A549 treated with dexamethasone at 1 μM for 4 hours (cell line): Measurements from ENCODE around the gene INPP5E. TPM values are rescaled to one million over a fixed set of nuclear protein-coding genes. Genes with fewer than 3 reads are reported as not detected.

Experiments used
- total RNA-seq: library from RNA; stranded (reverse); fragments of 200-300 nt; extraction: Qiagen RNA extraction; gene quantifications from 5 replicates; pipeline ENCODE4 v1.2.3, GENCODE V29; 2022

Gene INPP5E
- 11.2 to 21.3 TPM (median 18.1 TPM) in 5 replicates for total RNA-seq

GRCh38 chr9:136439481-136440408 is at the start of gene INPP5E:
Gene INPP5E, minus strand, starts transcription at chr9:136439845. Its CDS starts 426 bp downstream, at chr9:136439419.

DNA sequence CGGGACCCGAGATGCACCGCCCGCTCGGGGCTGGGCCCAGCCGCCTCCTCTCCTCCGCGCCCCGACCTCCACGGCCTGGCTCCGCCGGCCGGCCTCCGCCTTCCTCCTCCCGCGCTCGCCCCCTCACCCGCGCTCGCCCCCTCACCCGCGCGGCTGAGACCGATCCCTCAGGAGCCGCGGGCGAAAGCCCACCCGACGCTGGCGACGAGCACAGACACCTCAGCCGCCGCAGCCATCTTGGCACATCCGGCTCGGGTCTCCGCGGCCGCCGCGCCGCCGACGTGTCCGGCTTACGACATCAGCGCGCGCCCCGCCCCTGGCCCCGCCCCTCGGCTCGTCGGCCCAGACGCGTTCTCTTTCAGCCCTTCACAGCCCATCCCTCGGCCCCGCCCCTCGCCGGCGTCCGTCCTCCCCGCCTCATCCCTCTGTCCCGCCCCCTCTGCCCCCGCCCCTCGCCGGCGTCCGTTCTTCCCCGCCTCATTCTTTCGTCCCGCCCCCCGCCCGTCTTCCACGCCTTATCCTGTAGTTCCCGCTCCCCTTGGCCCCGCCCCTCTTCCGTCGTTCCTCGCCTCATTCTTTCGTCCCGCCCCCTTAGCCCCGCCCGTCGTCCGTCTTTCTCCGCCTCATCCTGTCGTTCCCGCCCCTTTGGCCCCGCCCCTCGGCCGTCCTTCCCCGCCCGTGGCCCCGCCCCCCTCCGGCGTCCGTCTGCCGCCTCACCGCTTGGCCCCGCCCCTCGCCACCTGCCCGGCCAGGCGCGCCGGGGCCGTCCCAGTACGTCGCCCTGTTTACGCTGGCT is 43.3 kb upstream of the INPP5E start, which contains the start of gene SEC16A:
TSS of gene SEC16A (minus strand) at position 248 of the 796 bp plus-strand sequence. CDS start 5,425 bp downstream, outside the sequence.

DNA sequence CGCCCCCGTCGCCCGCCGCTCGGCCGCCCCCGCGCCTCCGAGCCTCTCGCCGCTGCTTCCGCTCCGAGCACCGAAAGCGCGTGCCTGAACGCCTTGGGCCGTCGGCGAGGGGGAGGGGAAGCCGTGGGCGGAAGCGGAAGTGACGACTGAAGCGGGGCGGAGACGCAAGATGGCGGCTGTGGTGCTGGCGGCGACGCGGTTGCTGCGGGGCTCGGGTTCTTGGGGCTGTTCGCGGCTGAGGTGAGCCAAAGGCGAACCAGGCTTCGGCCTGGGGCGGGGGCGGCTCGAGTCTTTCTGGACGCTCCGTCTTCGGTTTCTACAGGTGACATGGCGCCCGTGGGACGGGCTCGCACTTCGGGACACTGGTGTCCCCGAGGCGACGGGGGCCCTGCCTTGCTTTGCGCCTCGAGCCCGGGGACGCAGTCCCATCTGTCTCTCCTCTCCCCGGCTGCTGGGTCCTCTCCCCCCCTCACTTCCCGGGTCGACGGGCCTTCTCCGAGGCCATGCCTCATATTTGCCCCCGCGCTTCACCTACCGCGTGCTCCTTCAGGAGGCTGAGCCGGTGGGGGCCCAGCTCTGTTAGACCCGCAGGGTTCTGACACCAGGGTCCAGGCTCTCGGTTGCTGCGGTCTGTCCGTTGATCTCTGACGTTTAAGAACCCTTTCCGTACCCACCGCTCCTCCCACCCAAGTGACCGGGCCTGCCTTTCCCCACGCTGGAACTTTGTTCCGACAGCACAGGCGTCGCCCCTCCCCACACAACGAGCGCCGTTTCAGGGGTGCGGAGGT is 29.0 kb downstream of the INPP5E start, which contains the start of the genes ENTR1 and PMPCA:
TSS of gene ENTR1 (minus strand) at position 115 of the 788 bp plus-strand sequence. CDS start 217 bp downstream, outside the sequence.
TSS of gene PMPCA (plus strand) at position 159 of the 788 bp plus-strand sequence. CDS start at position 170, 11 bp downstream.

DNA sequence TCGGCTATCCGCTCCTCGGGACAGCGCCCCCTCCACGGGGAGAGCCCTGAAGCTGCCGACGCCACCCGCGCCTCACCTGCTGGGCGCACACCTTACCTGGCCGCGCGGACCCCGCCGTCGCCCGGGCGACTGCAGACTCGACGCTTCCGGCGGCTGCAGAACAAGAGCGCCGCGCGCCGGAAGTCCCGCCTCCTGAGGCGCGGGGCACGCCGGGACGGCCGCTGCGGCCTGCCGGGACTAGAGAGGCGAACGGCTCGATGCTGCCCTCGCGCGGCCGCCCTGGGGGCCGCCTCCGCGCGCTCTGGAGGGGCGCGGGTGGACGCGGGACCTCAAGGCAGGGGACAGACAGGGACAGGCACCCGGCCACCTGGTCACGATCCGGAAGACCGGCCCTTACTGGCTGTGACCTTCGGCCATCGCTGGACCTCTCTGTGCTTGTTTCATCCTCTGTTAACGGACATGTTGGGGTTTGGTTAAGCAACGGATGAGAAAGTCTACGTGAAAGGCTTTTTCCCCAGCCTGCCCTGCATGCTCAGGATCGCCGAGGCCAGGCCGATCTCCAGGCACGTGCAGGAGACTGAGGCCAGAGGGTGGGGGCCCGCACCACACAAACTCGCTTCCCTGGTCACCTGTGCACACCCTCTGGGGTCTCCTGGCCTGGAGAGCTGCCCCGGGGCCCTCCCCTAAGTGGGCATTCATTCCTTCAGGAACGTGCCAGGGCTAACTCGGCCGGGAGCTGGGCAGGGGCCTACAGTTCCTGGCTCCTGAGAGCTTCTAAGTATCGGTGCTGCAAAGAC is 39.4 kb downstream of the INPP5E start, which contains the start of gene SNAPC4:
TSS of gene SNAPC4 (minus strand) at position 133 of the 797 bp plus-strand sequence. CDS start 1,742 bp downstream, outside the sequence.

Other genes with a start within 250 kb of the INPP5E start
- 0.05 to 0.13 TPM (median 0.11 TPM) in 5 replicates for gene LHX3, start 234.7 kb downstream of the INPP5E start, total RNA-seq
- gene QSOX2, start 194.0 kb downstream of the INPP5E start, total RNA-seq: 21.5 to 28.5 TPM (median 26.5 TPM) in 5 replicates
- 0.01 TPM in 2 of 5 replicates, not detected in the others for gene CCDC187, start 135.8 kb downstream of the INPP5E start, total RNA-seq
- gene GPSM1, start 112.3 kb downstream of the INPP5E start, total RNA-seq: 8.7 to 15.4 TPM (median 13.6 TPM) in 5 replicates
- 22.8 to 34.8 TPM (median 31.4 TPM) in 5 replicates for gene DNLZ, start 76.1 kb downstream of the INPP5E start, total RNA-seq
- gene CARD9, start 66.2 kb downstream of the INPP5E start, total RNA-seq: 0.34 to 1.9 TPM (median 0.99 TPM) in 5 replicates
- 8.3 to 13.0 TPM (median 11.6 TPM) in 5 replicates for gene SNAPC4, start 39.7 kb downstream of the INPP5E start, total RNA-seq
- 54.6 to 74.1 TPM (median 66.9 TPM) in 5 replicates for gene ENTR1, start 29.2 kb downstream of the INPP5E start, total RNA-seq
- gene PMPCA, start 29.2 kb downstream of the INPP5E start, total RNA-seq: 74.1 to 88.5 TPM (median 86.2 TPM) in 5 replicates
- gene SEC16A, start 43.2 kb upstream of the INPP5E start, total RNA-seq: 44.7 to 63.5 TPM (median 63.0 TPM) in 5 replicates
- 6.5 to 13.7 TPM (median 13.2 TPM) in 5 replicates for gene NOTCH1, start 106.2 kb upstream of the INPP5E start, total RNA-seq
- gene EGFL7, start 223.1 kb upstream of the INPP5E start, total RNA-seq: 35.0 to 54.9 TPM (median 51.5 TPM) in 5 replicates
- gene AGPAT2, start 247.6 kb upstream of the INPP5E start, total RNA-seq: 63.7 to 100 TPM (median 98.4 TPM) in 5 replicates